Fibroblast of skin of left biceps (primary cell): ENCODE results near the gene SASH1.

Source experiments
- DNase-seq, 2 experiments: peaks; one replicate each; pipeline ENCODE4 v3.0.0-alpha.2; 2013; ENCODE audit warnings: low read depth in 2 of 2

The SASH1 gene

DNA sequence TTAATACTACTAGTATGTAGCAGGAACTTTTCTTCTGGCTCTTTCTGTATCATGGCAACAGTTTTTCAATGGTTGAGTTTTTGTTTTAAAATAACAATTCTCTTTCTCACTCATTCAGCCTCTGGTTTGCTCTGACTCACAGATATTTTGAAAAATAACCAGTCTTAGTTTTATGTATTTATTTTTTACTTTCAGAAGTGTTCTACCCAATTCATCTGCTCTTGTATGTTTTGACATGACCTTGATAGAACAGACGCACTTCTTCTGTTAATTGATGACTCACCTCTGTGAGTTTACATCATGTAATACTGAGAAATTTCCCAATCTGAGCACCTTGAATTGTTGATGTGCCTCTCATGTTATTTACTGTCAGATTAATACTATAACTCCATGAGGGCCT lies 178.9 kb downstream of the SASH1 start:
- no peak for DNase-seq

GRCh38 chr6:148523048-148523447 lies 180.4 kb downstream of the SASH1 start:
- peak; percentile 91 to 92 for DNase-seq

GRCh38 chr6:148523551-148523950 lies 180.9 kb downstream of the SASH1 start:
- DNase-seq, result no peak

DNA sequence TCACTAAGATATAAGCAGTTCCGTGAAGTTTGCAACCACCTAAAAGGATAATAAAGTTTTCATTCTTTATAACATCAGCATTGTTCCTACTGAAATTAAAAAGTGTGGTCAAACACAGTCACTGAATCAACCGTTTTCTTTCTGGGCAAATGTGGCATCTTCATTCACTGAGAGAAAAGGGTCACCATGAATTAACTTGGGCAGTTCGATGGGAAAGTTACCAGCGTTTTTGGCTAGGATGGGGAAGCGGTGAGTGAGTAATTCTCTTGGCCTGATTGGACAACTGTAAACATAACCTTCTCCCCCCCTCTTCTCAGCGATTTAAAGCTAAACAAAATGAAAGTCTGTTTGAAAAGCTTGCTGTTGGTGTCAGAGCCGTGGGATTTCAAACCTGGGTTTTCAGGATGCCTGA lies 181.8 kb downstream of the SASH1 start:
- DNase-seq, result no peak

DNA sequence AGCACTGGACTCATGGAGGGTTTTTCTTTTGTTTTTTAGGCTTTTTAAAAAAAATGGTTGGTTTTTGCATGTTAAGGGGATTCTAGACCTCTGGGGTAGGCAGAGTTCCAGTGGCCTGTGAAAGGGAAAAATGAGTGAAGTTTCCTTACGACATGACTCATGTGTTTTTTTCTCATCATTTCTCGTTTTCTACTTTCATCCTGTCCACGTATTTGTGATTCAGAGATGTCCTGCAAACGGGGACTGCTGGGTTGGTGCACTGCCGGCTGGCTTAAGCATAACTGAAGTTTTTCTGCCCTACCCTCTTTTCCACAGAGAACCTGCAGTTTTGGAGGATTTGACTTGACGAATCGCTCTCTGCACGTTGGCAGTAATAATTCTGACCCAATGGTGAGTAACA lies 182.3 kb downstream of the SASH1 start:
- DNase-seq, result no peak

DNA sequence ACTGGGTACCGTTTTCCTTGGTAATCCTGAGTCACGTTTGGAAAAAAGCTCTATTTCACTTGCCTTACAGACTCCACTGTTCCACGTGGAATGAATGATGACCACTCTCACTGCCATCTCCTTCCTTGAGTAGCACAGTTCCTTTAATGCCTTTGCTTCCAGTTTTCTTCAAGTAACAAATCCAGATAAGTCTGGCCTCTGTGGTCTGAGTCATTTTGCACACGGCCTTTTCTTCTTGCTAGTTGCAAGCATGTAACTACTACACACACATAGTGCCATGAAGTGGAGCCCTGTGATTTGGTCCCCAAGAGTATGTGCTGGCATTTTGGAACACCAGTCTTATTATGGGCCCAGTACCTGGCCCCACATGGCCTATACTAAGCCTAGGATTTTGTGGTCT lies 182.8 kb downstream of the SASH1 start:
- no peak for DNase-seq

- no peak for DNase-seq
These were observed 183.5 kb downstream of the SASH1 start for GRCh38 chr6:148526145-148526544.

DNA sequence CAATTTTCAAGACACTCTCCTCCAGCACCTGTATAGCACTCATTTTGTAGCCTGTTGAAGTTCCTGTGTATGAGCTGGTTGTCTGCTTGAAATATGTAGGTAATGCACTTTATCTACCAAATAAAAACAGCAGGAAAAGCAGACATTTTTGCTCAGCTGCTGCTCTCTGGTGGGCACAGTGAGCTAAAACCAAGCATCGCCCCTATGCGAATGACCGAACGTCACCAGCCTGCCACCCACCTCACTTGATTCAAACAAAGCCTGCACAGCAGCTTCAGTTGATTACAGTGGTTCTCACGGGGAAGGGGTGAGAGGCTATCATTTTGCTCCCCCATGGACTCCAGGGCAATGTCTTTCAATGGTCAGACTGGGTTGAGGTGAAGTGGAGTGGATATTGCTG lies 185.7 kb downstream of the SASH1 start:
- DNase-seq, result no peak

GRCh38 chr6:148529010-148529409 lies 186.4 kb downstream of the SASH1 start:
- no peak for DNase-seq

- DNase-seq, result peak in 1 of 2 experiments; percentile 76
These were observed 187.8 kb downstream of the SASH1 start for GRCh38 chr6:148530394-148530953.

- DNase-seq, result no peak
These were observed 188.3 kb downstream of the SASH1 start for GRCh38 chr6:148530976-148531375.

- DNase-seq, result no peak
These were observed 190.1 kb downstream of the SASH1 start for GRCh38 chr6:148532698-148533097.

- no peak for DNase-seq
These were observed 190.9 kb downstream of the SASH1 start for GRCh38 chr6:148533309-148534107.

- DNase-seq, result no peak
These were observed 192.2 kb downstream of the SASH1 start for GRCh38 chr6:148534871-148535270.

GRCh38 chr6:148535381-148535780 lies 192.7 kb downstream of the SASH1 start:
- DNase-seq, result no peak

DNA sequence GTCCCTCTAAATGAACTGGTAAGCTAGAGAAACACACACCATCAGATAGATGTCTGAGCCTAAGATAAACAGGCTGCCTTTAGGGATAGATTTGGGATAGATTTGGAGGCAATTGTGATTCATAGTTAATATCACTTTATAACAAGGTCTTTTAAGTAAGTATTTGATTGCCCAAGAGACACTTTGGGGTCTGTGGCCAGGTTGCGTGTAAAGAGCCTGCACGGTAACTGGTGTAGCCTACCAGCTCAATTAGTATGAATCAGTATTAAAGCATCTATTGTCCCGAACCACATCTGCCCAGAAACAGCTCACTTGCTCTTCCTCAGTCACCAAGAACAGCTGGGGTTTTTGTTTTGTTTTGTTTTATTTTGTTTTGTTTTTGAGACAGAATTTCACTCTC lies 193.3 kb downstream of the SASH1 start:
- no peak for DNase-seq

GRCh38 chr6:148538261-148539190 lies 195.9 kb downstream of the SASH1 start:
- no peak for DNase-seq

- no peak for DNase-seq
These were observed 200.9 kb downstream of the SASH1 start for GRCh38 chr6:148543540-148543939.

- DNase-seq, result no peak
These were observed 201.8 kb downstream of the SASH1 start for GRCh38 chr6:148544421-148544820.

- no peak for DNase-seq
These were observed 203.3 kb downstream of the SASH1 start for GRCh38 chr6:148545901-148546300.

- no peak for DNase-seq
These were observed 204.5 kb downstream of the SASH1 start for GRCh38 chr6:148547110-148547509.

GRCh38 chr6:148548065-148548748 lies 205.6 kb downstream of the SASH1 start:
- DNase-seq, result no peak
